ENCODE measurements around the gene CA7.

- TF ChIP-seq CTCF (IDR thresholded peaks at IDR 0.05; ENCODE audit: borderline replicate concordance, extremely low read depth, low read length, poor library complexity, severe bottlenecking) (no peak), EZH2 (IDR thresholded peaks at IDR 0.05; ENCODE audit: borderline replicate concordance, low read depth, low read length, severe bottlenecking) (no peak)
Observed at GRCh38 chr16:66899310-66899944, 55.2 kb downstream of the CA7 start.

Measured in DND-41 (cell line).